GM13977 (cell line): ENCODE data around the gene SHROOM3.
"Not testable (repeated sequence)": the region's sequence is repeated elsewhere in the genome, so short reads cannot be mapped to it uniquely, and the experiment has no call there.

Experiments used
- DNase-seq: peaks from one replicate; pipeline ENCODE4 v3.0.0; 2012; ENCODE audit warnings: low spot score
- in situ Hi-C: fragments of 300-500 bp; cut with MboI; formaldehyde crosslinking; loops from one replicate; pipeline ENCODE4 v1.12.0; 2022; ENCODE audit warnings: low sequenced_read_pairs, low pct_unique_long_range_greater_than_20kb, mixed read lengths, inconsistent platforms; ENCODE audit not compliant: unreplicated experiment
- TF ChIP-seq, protein P1 (sequence below): IDR thresholded peaks from 2 replicates; pipeline ENCODE4 v1.5.1; 2012; ENCODE audit warnings: mild to moderate bottlenecking, control low read depth; ENCODE audit not compliant: insufficient read depth; ENCODE audit errors: extremely low read depth, missing control alignments

SHROOM3 gene

GRCh38 chr4:76445911-76446310 is 10.9 kb downstream of the SHROOM3 start:
- no peak for DNase-seq
- in situ Hi-C loops: no loop called here
- TF ChIP-seq, protein P1, sequence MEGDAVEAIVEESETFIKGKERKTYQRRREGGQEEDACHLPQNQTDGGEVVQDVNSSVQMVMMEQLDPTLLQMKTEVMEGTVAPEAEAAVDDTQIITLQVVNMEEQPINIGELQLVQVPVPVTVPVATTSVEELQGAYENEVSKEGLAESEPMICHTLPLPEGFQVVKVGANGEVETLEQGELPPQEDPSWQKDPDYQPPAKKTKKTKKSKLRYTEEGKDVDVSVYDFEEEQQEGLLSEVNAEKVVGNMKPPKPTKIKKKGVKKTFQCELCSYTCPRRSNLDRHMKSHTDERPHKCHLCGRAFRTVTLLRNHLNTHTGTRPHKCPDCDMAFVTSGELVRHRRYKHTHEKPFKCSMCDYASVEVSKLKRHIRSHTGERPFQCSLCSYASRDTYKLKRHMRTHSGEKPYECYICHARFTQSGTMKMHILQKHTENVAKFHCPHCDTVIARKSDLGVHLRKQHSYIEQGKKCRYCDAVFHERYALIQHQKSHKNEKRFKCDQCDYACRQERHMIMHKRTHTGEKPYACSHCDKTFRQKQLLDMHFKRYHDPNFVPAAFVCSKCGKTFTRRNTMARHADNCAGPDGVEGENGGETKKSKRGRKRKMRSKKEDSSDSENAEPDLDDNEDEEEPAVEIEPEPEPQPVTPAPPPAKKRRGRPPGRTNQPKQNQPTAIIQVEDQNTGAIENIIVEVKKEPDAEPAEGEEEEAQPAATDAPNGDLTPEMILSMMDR: no peak

DNA sequence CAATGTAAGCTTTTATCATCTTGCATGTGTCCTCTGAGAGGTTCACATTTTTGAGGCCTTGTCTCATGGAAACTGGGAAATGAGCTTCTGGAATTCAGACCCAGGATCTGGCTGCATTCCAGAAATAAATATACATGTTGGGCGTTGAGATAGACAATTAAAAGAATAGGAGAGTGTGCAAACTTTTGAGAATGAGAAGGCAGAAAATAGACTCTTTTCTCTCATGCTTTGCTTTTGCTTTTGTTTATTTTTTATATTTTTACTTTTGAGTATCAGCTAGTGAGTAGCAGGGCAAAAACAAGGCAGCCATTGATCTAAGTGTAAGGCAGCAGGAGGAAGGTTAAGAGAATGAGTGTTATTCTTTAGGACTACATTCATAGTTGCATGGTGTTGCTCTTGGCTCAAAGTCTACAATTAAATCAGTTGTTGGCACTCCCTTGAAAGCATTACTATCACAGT is 12.4 kb downstream of the SHROOM3 start:
- no peak for DNase-seq
- TF ChIP-seq, protein P1: no peak
- in situ Hi-C loops: no loop called here

- TF ChIP-seq, protein P1: no peak
- no peak for DNase-seq
- in situ Hi-C loops: no loop called here
Measured at GRCh38 chr4:76448211-76448610, 13.2 kb downstream of the SHROOM3 start.

GRCh38 chr4:76449362-76449767 is 14.3 kb downstream of the SHROOM3 start:
- DNase-seq: no peak
- in situ Hi-C loops: no loop called here
- TF ChIP-seq, protein P1: no peak

- in situ Hi-C loops: no loop called here
- TF ChIP-seq, protein P1: no peak
- no peak for DNase-seq
Measured at GRCh38 chr4:76449833-76450232, 14.8 kb downstream of the SHROOM3 start.

DNA sequence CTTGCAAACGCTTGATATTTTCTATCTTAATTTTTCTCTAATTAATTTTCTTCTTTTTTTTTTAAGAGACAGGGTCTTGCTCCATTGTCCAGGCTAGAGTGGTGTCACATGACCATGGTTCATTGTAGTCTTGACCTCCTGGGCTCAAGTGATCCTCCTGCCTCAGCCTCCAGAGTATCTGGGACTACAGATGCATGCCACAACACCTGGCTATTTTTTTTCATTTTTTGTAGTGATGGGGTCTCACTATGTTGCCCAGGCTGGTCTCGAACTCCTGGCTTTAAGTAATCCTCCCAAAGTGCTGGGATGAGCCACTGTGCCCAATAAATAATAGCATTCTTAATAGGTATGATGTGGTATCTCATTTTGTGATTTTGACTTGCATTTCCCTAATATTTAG is 18.2 kb downstream of the SHROOM3 start:
- in situ Hi-C loops: no loop called here
- TF ChIP-seq, protein P1: no peak
- DNase-seq: no peak

DNA sequence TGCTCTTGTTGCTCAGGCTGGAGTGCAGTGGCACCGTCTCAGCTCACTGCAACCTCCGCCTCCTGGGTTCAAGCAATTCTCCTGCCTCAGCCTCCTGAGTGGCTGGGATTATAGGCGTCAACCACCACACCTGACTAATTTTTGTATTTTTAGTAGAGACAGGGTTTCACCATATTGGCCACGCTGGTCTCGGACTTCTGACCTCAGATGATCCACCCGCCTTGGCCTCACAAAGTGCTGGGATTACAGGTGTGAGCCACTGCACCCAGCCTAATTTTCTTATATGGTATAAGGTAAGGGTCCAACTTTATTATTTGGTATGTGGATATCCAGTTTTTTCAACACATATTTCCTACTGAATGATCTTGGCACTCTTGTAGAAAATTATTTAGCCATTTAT is 19.0 kb downstream of the SHROOM3 start:
- DNase-seq, in situ Hi-C loops: not testable (repeated sequence)
